H9 (cell line): ENCODE results near the gene ITGB6. TPM values are rescaled to one million over a fixed set of nuclear protein-coding genes. Genes with fewer than 3 reads are reported as not detected.

Source experiments
- DNase-seq: peaks from one replicate; pipeline ENCODE4 v3.0.0-alpha.2; 2017
- H2AFZ ChIP-seq: one replicate; pipeline ENCODE4 v1.6.1; 2013; ENCODE audit warnings: mild to moderate bottlenecking, low read length, control low read depth, moderate library complexity
- H2AK5ac ChIP-seq: 2 replicates; pipeline ENCODE4 v1.6.1; 2013; ENCODE audit warnings: low read length, control low read depth, mixed read lengths; ENCODE audit not compliant: insufficient read length
- H2BK120ac ChIP-seq: one replicate; pipeline ENCODE4 v1.6.1; 2013; ENCODE audit warnings: low read depth, mild to moderate bottlenecking, low read length, control low read depth, inconsistent platforms; ENCODE audit not compliant: poor library complexity, severe bottlenecking
- H2BK12ac ChIP-seq: 2 replicates; pipeline ENCODE4 v1.6.1; 2013; ENCODE audit warnings: low read length, control low read depth, mixed read lengths, low read depth; ENCODE audit not compliant: insufficient read length
- H2BK15ac ChIP-seq: 2 replicates; pipeline ENCODE4 v1.6.1; 2013; ENCODE audit warnings: low read depth, low read length, control low read depth
- H2BK20ac ChIP-seq: one replicate; pipeline ENCODE4 v1.6.1; 2013; ENCODE audit warnings: low read depth, mild to moderate bottlenecking, low read length, control low read depth, inconsistent platforms; ENCODE audit not compliant: poor library complexity, severe bottlenecking
- H2BK5ac ChIP-seq: 2 replicates; pipeline ENCODE4 v1.6.1; 2013; ENCODE audit warnings: low read length, control low read depth, mixed read lengths; ENCODE audit not compliant: insufficient read length
- H3K14ac ChIP-seq: 2 replicates; pipeline ENCODE4 v1.6.1; 2013; ENCODE audit warnings: low read length, control low read depth; ENCODE audit not compliant: insufficient read depth
- H3K18ac ChIP-seq: 2 replicates; pipeline ENCODE4 v1.6.1; 2013; ENCODE audit warnings: low read depth, mild to moderate bottlenecking, mixed read lengths, low read length, control low read depth; ENCODE audit not compliant: insufficient read length
- H3K23ac ChIP-seq: 2 replicates; pipeline ENCODE4 v1.6.1; 2013; ENCODE audit warnings: low read length, control low read depth, mixed read lengths, low read depth; ENCODE audit not compliant: insufficient read length
- H3K23me2 ChIP-seq: 2 replicates; pipeline ENCODE4 v1.6.1; 2013; ENCODE audit warnings: low read depth, mild to moderate bottlenecking, mixed read lengths, low read length, control low read depth; ENCODE audit not compliant: insufficient read length, poor library complexity, severe bottlenecking
- H3K27ac ChIP-seq: 2 replicates; pipeline ENCODE4 v1.5.1; 2013; ENCODE audit warnings: low read length, control low read depth, mixed read lengths, low read depth; ENCODE audit not compliant: insufficient read length
- H3K27me3 ChIP-seq: 2 replicates; pipeline ENCODE4 v1.6.1; 2013; ENCODE audit warnings: low read length, control low read depth, inconsistent platforms; ENCODE audit not compliant: insufficient read depth
- H3K4ac ChIP-seq: 2 replicates; pipeline ENCODE4 v1.6.1; 2013; ENCODE audit warnings: low read depth, mild to moderate bottlenecking, control low read depth, inconsistent platforms, low read length, moderate library complexity
- H3K4me1 ChIP-seq: 2 replicates; pipeline ENCODE4 v1.6.1; 2013; ENCODE audit warnings: low read length, control low read depth, inconsistent platforms; ENCODE audit not compliant: insufficient read depth
- H3K4me2 ChIP-seq: 2 replicates; pipeline ENCODE4 v1.6.1; 2013; ENCODE audit warnings: low read length, control low read depth, mixed read lengths; ENCODE audit not compliant: insufficient read length, insufficient read depth
- H3K56ac ChIP-seq: 2 replicates; pipeline ENCODE4 v1.6.1; 2013; ENCODE audit warnings: low read depth, mild to moderate bottlenecking, mixed read lengths, low read length, control low read depth; ENCODE audit not compliant: insufficient read length
- H3K79me1 ChIP-seq: 2 replicates; pipeline ENCODE4 v1.6.1; 2013; ENCODE audit warnings: low read depth, mild to moderate bottlenecking, moderate library complexity, low read length, control low read depth, inconsistent platforms; ENCODE audit not compliant: insufficient read depth, poor library complexity, severe bottlenecking
- H3K79me2 ChIP-seq: 2 replicates; pipeline ENCODE4 v1.6.1; 2013; ENCODE audit warnings: low read length, control low read depth, inconsistent platforms; ENCODE audit not compliant: insufficient read depth
- H3K9ac ChIP-seq: 2 replicates; pipeline ENCODE4 v1.6.1; 2013; ENCODE audit warnings: low read length, control low read depth, mixed read lengths; ENCODE audit not compliant: insufficient read length; ENCODE audit errors: extremely low read depth
- H3K9me3 ChIP-seq: one replicate; pipeline ENCODE4 v1.6.1; 2013; ENCODE audit warnings: low read depth, low read length, inconsistent platforms; ENCODE audit not compliant: control insufficient read depth
- H3T11ph ChIP-seq: one replicate; pipeline ENCODE4 v1.6.1; 2013; ENCODE audit warnings: mild to moderate bottlenecking, low read length, control low read depth, inconsistent platforms
- H4K20me1 ChIP-seq: one replicate; pipeline ENCODE4 v1.6.1; 2013; ENCODE audit not compliant: control insufficient read depth, insufficient read length, insufficient read depth
- H4K5ac ChIP-seq: 2 replicates; pipeline ENCODE4 v1.6.1; 2013; ENCODE audit warnings: low read depth, mild to moderate bottlenecking, mixed read lengths, low read length, control low read depth; ENCODE audit not compliant: insufficient read length
- H4K8ac ChIP-seq: replicated peaks from 2 replicates; pipeline ENCODE4 v1.6.1; 2013; ENCODE audit warnings: low read length, control low read depth, mixed read lengths, low read depth; ENCODE audit not compliant: insufficient read length
- H4K91ac ChIP-seq: 2 replicates; pipeline ENCODE4 v1.6.1; 2013; ENCODE audit warnings: low read depth, mild to moderate bottlenecking, moderate library complexity, mixed read lengths, low read length, control low read depth; ENCODE audit not compliant: insufficient read length
- H3K27ac Mint-ChIP-seq, 3 experiments: 2 replicates in 2 of 3; 3 replicates in 1 of 3; pipeline ENCODE4 v1.8.0; 2020 to 2021; ENCODE audit warnings: mixed read lengths in 3 of 3, mild to moderate bottlenecking in 1 of 3, moderate library complexity in 1 of 3
- H3K27me3 Mint-ChIP-seq: 2 replicates; pipeline ENCODE4 v1.8.0; 2021; ENCODE audit warnings: low read depth, mild to moderate bottlenecking, moderate library complexity, mixed read lengths
- H3K36me3 Mint-ChIP-seq, 3 experiments: 2 replicates in 2 of 3; 3 replicates in 1 of 3; pipeline ENCODE4 v1.8.0; 2020 to 2021; ENCODE audit warnings: low read depth in 3 of 3, mixed read lengths in 3 of 3; ENCODE audit not compliant: insufficient read depth in 1 of 3
- H3K4me1 Mint-ChIP-seq, 2 experiments: 2 replicates each; pipeline ENCODE4 v1.8.0; 2020; ENCODE audit warnings: mixed read lengths in 2 of 2
- H3K4me3 Mint-ChIP-seq, 2 experiments: 2 replicates in 1 of 2; 3 replicates in 1 of 2; pipeline ENCODE4 v1.8.0; 2020 to 2021; ENCODE audit warnings: mild to moderate bottlenecking in 2 of 2, mixed read lengths in 2 of 2, moderate library complexity in 1 of 2
- H3K9me3 Mint-ChIP-seq, 2 experiments: 2 replicates in 1 of 2; 3 replicates in 1 of 2; pipeline ENCODE4 v1.8.0; 2020; ENCODE audit warnings: mild to moderate bottlenecking in 2 of 2, mixed read lengths in 2 of 2, moderate library complexity in 1 of 2
- WGBS: extraction: QIAGEN DNeasy Blood & Tissue Kit; methylation state at CpG from one replicate; pipeline ENCODE4 v1.1.7; 2013; ENCODE audit warnings: missing lambda C conversion rate, low lambda C conversion rate, mixed read lengths; ENCODE audit not compliant: insufficient read length; ENCODE audit errors: extremely low coverage; 5-methylcytosine and 5-hydroxymethylcytosine counted together
- total RNA-seq: library from RNA; stranded (reverse); gene quantifications from 2 replicates; pipeline ENCODE4 v1.2.1, GENCODE V29; 2021
- TF ChIP-seq, protein P1 (sequence below): fragments of 200-600 bp; sonication (generic); conservative IDR thresholded peaks from 3 replicates; pipeline ENCODE4 v1.8.0; 2021; ENCODE audit warnings: antibody characterized with exemption, mild to moderate bottlenecking

The ITGB6 gene
- total RNA-seq, 1 experiment from 2014 or later, result not detected

DNA sequence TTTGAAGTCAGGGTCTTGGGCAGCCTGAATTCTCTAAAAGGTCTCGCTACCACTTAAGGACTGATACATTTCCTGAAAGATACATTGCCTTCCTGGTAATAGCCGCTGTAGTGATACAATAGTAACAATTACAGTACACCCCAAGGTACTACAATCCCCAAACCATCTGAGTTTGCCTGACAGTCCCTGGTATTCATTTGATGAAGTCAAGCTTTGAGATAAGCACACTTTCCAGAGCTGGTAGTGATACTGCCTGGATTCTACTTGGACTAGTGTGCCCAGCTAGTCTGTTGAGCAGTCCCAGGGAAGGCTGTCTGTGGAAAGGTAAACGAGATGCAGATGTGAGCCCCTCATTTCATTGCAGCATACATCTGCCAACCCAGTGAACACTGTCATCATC, 24.4 kb upstream of the ITGB6 start:
- peaks cover 7% of the 10 kb centered on the region; the same call in 1 of the 2 replicates for H3K4me1 ChIP-seq

More for the DNA sequence above, 24.4 kb upstream of the ITGB6 start:
- Histone ChIP-seq H3K18ac (no peak overlapping the region), H3K27me3 (no peaks in the 10 kb centered on the region), H2AFZ (no peak overlapping the region), H2BK120ac (no peak overlapping the region), H4K8ac (no peak overlapping the region), H3K9me3 (no peaks in the 10 kb centered on the region), H3K23me2 (no peaks in the 10 kb centered on the region), H3K56ac (no peak overlapping the region), H2BK20ac (no peak overlapping the region), H3K9ac (no peak overlapping the region), H2AK5ac (no peak overlapping the region), H2BK5ac (no peak overlapping the region), H3K79me2 (no peaks in the 10 kb centered on the region; the same call in 1 of the 2 replicates), H3K79me1 (no peaks in the 10 kb centered on the region), H3K27ac (no peak overlapping the region), H3K14ac (no peak overlapping the region), H4K5ac (no peak overlapping the region), H2BK15ac (no peak overlapping the region), H4K20me1 (no peaks in the 10 kb centered on the region), H3K23ac (no peak overlapping the region), H3K4ac (no peak overlapping the region), H3T11ph (no peak overlapping the region), H2BK12ac (no peak overlapping the region), H4K91ac (no peak overlapping the region), H3K4me2 (no peak overlapping the region)
- Mint-ChIP-seq H3K27ac (no peak overlapping the region), H3K4me3 (no peak overlapping the region), H3K36me3 (no peaks in the 10 kb centered on the region; a peak in 1 of 7 replicates), H3K9me3 (no peaks in the 10 kb centered on the region), H3K27me3 (no peaks in the 10 kb centered on the region), H3K4me1 (peaks cover 12 to 17% of the 10 kb centered on the region in 2 experiments)
- no peak for DNase-seq
- TF ChIP-seq, protein P1, sequence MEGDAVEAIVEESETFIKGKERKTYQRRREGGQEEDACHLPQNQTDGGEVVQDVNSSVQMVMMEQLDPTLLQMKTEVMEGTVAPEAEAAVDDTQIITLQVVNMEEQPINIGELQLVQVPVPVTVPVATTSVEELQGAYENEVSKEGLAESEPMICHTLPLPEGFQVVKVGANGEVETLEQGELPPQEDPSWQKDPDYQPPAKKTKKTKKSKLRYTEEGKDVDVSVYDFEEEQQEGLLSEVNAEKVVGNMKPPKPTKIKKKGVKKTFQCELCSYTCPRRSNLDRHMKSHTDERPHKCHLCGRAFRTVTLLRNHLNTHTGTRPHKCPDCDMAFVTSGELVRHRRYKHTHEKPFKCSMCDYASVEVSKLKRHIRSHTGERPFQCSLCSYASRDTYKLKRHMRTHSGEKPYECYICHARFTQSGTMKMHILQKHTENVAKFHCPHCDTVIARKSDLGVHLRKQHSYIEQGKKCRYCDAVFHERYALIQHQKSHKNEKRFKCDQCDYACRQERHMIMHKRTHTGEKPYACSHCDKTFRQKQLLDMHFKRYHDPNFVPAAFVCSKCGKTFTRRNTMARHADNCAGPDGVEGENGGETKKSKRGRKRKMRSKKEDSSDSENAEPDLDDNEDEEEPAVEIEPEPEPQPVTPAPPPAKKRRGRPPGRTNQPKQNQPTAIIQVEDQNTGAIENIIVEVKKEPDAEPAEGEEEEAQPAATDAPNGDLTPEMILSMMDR, result no peak
- no CpG with 5 or more reads among the region's 3 CpGs for WGBS
